Mesothelial cell of epicardium (in vitro differentiated cells): Measurements from ENCODE around the gene ADGRL2. TPM values are rescaled to one million over a fixed set of nuclear protein-coding genes. Genes with fewer than 3 reads are reported as not detected.
A peak's percentile ranks its signal among the peaks of the same experiment; 100 is the strongest.

Experiments
- DNase-seq, 2 experiments: peaks; one replicate each; pipeline ENCODE4 v3.0.0; 2021; ENCODE audit warnings: low spot score in 2 of 2; ENCODE audit not compliant: unreplicated experiment in 2 of 2
- H3K27ac Mint-ChIP-seq: 2 replicates; pipeline ENCODE4 v1.8.0; 2021; ENCODE audit warnings: mixed read lengths
- H3K27me3 Mint-ChIP-seq: 2 replicates; pipeline ENCODE4 v1.8.0; 2021; ENCODE audit warnings: low read depth, mixed read lengths
- H3K36me3 Mint-ChIP-seq: 2 replicates; pipeline ENCODE4 v1.8.0; 2021; ENCODE audit warnings: mixed read lengths
- H3K4me1 Mint-ChIP-seq: 2 replicates; pipeline ENCODE4 v1.8.0; 2021; ENCODE audit warnings: mixed read lengths
- H3K4me3 Mint-ChIP-seq: 2 replicates; pipeline ENCODE4 v1.8.0; 2021; ENCODE audit warnings: mild to moderate bottlenecking, moderate library complexity, mixed read lengths
- H3K9me3 Mint-ChIP-seq: 2 replicates; pipeline ENCODE4 v1.8.0; 2021; ENCODE audit warnings: mixed read lengths
- total RNA-seq: library from RNA; stranded (reverse); gene quantifications from 3 replicates; pipeline ENCODE4 v1.2.1, GENCODE V29; 2021
- TF ChIP-seq, protein P1 (sequence below): fragments of 200-600 bp; sonication (generic); IDR thresholded peaks from one replicate; pipeline ENCODE4 v1.5.0; 2021; ENCODE audit warnings: antibody characterized with exemption; ENCODE audit not compliant: unreplicated experiment

Gene ADGRL2
- total RNA-seq, 1 donor from 2014 or later: 83.4 TPM

DNA sequence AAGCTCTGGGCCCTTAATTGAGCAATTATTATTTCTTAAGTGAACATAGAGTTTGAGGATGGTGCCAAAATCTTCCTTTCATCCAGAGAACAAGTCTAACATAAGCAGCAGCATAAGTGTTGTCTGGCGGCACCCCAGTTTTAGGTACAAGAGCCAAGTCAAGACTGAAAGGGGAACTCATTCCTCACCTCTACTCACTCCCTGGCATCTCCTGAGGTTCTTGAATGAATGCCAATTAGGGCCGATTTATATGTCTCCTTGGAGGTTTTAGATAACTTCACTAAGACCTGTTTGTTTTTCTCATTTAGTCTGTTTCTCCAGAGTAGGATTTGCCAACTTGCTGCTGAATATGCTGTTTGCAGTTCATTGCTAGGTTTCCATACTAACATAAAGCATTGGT lies 42.6 kb upstream of the ADGRL2 start:
- H3K36me3 Mint-ChIP-seq: no peaks in the 10 kb centered on the region
- peaks cover 16% of the 10 kb centered on the region for H3K4me1 Mint-ChIP-seq
- no peaks in the 10 kb centered on the region for H3K9me3 Mint-ChIP-seq
- DNase-seq: no peak
- TF ChIP-seq, protein P1, sequence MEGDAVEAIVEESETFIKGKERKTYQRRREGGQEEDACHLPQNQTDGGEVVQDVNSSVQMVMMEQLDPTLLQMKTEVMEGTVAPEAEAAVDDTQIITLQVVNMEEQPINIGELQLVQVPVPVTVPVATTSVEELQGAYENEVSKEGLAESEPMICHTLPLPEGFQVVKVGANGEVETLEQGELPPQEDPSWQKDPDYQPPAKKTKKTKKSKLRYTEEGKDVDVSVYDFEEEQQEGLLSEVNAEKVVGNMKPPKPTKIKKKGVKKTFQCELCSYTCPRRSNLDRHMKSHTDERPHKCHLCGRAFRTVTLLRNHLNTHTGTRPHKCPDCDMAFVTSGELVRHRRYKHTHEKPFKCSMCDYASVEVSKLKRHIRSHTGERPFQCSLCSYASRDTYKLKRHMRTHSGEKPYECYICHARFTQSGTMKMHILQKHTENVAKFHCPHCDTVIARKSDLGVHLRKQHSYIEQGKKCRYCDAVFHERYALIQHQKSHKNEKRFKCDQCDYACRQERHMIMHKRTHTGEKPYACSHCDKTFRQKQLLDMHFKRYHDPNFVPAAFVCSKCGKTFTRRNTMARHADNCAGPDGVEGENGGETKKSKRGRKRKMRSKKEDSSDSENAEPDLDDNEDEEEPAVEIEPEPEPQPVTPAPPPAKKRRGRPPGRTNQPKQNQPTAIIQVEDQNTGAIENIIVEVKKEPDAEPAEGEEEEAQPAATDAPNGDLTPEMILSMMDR: no peak
- no peak overlapping the region for H3K4me3 Mint-ChIP-seq
- H3K27me3 Mint-ChIP-seq: no peaks in the 10 kb centered on the region
- H3K27ac Mint-ChIP-seq: peak overlapping the region; percentile 8

DNA sequence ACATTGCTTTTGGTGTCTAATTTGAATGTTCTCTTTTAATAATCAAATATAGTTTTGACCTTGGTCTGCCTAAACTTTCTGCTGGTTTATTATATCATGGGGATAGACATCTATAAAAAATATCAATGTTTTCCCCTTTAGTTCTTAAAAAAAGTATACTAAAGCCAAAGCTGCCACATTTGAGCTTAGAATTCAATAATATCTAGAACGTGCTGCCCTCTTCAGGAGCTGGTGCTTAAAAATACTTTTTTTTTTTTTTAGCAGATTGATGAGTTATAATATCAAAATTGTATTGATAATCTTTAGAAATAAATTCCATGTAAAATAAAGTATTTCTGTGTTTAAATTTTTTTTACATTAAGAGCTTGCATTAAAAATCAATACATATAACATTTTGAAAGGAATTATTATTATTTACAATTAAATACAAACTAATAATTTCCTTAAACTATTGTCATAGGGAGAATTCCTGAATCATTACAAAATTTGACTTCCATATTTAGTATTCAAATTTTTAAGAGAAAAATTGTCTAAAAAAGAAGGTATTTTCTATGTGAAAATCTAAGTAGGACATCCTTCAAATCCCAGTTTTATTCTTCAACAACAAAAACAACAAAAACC lies 40.1 kb upstream of the ADGRL2 start:
- Mint-ChIP-seq H3K27ac (no peak overlapping the region), H3K9me3 (no peaks in the 10 kb centered on the region), H3K27me3 (no peaks in the 10 kb centered on the region), H3K4me1 (peaks cover 16% of the 10 kb centered on the region), H3K4me3 (no peak overlapping the region), H3K36me3 (no peaks in the 10 kb centered on the region)
- DNase-seq: no peak
- TF ChIP-seq, protein P1: no peak

DNA sequence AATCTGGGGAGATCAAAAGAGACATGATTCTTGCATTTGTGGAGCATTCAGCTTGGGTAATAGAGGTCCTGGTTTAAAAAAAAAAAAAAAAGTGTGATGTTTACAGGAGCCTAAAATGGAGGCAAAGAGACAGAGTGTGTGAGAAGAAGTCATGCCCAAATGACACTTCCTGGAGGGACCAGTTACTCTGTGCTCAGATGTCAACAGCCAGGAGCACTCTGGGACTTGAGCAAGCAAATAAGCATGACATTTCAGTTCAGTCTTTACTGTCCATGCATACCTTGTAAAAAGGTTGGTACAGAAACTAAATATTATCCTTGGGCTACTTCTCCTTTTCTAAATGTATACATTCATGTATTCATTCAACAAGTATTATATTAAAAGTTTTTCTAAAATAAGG lies 25.2 kb upstream of the ADGRL2 start:
- TF ChIP-seq, protein P1: no peak

DNA sequence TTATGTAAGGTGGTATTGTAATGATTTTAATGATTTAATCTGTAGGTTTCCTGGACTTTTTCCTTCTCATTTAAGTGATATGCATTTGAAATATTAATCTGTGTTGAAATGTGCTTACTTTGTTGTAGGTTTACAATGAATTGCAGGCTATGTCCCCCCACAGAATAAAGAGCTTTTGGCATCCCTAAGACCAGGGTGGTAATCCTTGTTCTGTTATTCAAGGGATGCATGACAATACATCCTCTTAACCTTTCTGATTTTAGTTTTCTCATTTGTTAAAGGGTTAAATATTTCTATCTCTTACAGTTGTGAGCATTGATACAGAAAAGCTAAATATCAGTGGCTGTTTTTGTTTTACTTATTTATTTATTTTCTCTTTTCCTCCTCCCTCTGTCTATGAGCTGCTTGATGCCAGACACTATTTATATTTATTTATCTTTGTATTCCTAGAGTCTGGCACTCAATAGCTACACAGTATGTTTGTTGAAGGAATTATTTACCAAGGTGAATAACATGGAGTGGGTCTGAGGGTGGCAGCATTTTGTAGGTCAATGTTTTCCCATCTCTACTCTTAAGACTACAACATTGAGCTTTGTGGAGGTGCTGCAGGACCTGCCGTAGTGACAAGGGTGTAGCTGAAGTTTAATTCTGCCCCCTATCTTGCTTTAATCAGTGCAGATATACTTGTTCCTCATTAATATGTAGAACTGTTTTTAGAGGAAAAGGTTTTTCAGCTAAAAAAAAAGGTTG lies 19.9 kb upstream of the ADGRL2 start:
- no peaks in the 10 kb centered on the region for H3K36me3 Mint-ChIP-seq
- TF ChIP-seq, protein P1: no peak
- no peak overlapping the region for H3K4me3 Mint-ChIP-seq
- H3K27ac Mint-ChIP-seq: no peak overlapping the region
- no peaks in the 10 kb centered on the region for H3K27me3 Mint-ChIP-seq
- H3K9me3 Mint-ChIP-seq: no peaks in the 10 kb centered on the region
- no peak for DNase-seq
- H3K4me1 Mint-ChIP-seq: peaks cover 2% of the 10 kb centered on the region

More for the DNA sequence above, 25.2 kb upstream of the ADGRL2 start:
- H3K4me3 Mint-ChIP-seq: no peak overlapping the region
- DNase-seq: no peak
- H3K36me3 Mint-ChIP-seq: no peaks in the 10 kb centered on the region
- peaks cover 7% of the 10 kb centered on the region for H3K4me1 Mint-ChIP-seq
- H3K9me3 Mint-ChIP-seq: no peaks in the 10 kb centered on the region
- H3K27ac Mint-ChIP-seq: no peak overlapping the region
- H3K27me3 Mint-ChIP-seq: no peaks in the 10 kb centered on the region

DNA sequence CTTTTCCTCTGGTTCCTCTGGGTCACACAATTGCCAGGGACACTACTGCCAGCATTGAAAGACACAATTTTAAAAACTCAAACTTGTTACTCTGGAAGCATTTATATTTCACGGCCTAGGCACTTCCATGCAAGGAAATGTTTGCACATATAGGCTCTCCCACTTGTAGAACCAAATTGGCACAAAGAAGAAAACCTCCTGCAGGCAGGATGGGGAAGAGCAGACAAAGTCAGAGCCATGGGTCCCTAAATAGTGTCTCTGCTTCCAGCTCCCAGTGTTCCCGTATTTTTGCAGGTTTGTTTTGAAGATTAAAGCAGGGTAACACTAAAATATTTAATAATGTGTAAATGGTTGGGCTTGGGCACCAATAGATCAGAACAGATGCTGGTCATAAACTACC lies 19.0 kb upstream of the ADGRL2 start:
- TF ChIP-seq, protein P1: no peak
- no peak overlapping the region for H3K4me3 Mint-ChIP-seq
- H3K4me1 Mint-ChIP-seq: peaks cover 2% of the 10 kb centered on the region
- H3K27me3 Mint-ChIP-seq: no peaks in the 10 kb centered on the region
- DNase-seq: no peak
- no peaks in the 10 kb centered on the region for H3K36me3 Mint-ChIP-seq
- peaks cover 2% of the 10 kb centered on the region for H3K9me3 Mint-ChIP-seq
- no peak overlapping the region for H3K27ac Mint-ChIP-seq
